Omental fat pad (tissue), 4 donors: Measurements from ENCODE around the gene CUX1. TPM values are rescaled to one million over a fixed set of nuclear protein-coding genes. Genes with fewer than 3 reads are reported as not detected.
"Not testable (repeated sequence)": the region's sequence is repeated elsewhere in the genome, so short reads cannot be mapped to it uniquely, and the experiment has no call there.

ENCODE experiments used
- ATAC-seq: fragments of 150-250 bp; one replicate; pipeline ENCODE4 v1.9.1; 2016; ENCODE audit warnings: mild to moderate bottlenecking, moderate library complexity; ENCODE audit not compliant: low FRiP score
- DNase-seq: peaks from one replicate; pipeline ENCODE4 v3.0.0-alpha.2; 2019; ENCODE audit warnings: low spot score
- CTCF ChIP-seq, 3 donors: fragments of 450-650 bp; IDR thresholded peaks; one replicate each; pipeline ENCODE4 v1.5.1; 2016 to 2017; ENCODE audit warnings: antibody characterized with exemption in 3 of 3, mild to moderate bottlenecking in 3 of 3, moderate library complexity in 2 of 3
- total RNA-seq, 4 donors: library from RNA; depleted of rRNA; stranded (reverse); fragments of >200 nt; gene quantifications; one replicate each; pipeline ENCODE4 v1.1.0, GENCODE V29; 2016

Gene CUX1
- total RNA-seq, 4 donors from 2014 or later = 67.6 to 141 (median 75.7) TPM

- no peak for TF ChIP-seq CTCF (IDR thresholded peaks at IDR 0.05)
- ATAC-seq (no peak), DNase-seq (no peak)
Observed at GRCh38 chr7:102018876-102019275, 201.4 kb downstream of the CUX1 start.

GRCh38 chr7:102019461-102019860 is 202.0 kb downstream of the CUX1 start:
- no peak for TF ChIP-seq CTCF (IDR thresholded peaks at IDR 0.05)
- DNase-seq = no peak
- ATAC-seq = no peak

- DNase-seq (no peak), ATAC-seq (no peak)
- TF ChIP-seq CTCF (IDR thresholded peaks at IDR 0.05) = no peak
Observed at GRCh38 chr7:102021841-102022618, 204.6 kb downstream of the CUX1 start.

- DNase-seq = no peak
- ATAC-seq = no peak
- no peak for TF ChIP-seq CTCF (IDR thresholded peaks at IDR 0.05)
Observed at GRCh38 chr7:102024005-102024768, 206.8 kb downstream of the CUX1 start.

GRCh38 chr7:102024769-102025391 is 207.5 kb downstream of the CUX1 start:
- ATAC-seq (peak; percentile 39), DNase-seq (no peak)
- TF ChIP-seq CTCF (IDR thresholded peaks at IDR 0.05) = no peak

GRCh38 chr7:102025777-102026176 is 208.4 kb downstream of the CUX1 start:
- ATAC-seq, DNase-seq: not testable (repeated sequence)

GRCh38 chr7:102028206-102028826 is 210.9 kb downstream of the CUX1 start:
- no peak for TF ChIP-seq CTCF (IDR thresholded peaks at IDR 0.05)
- ATAC-seq (no peak), DNase-seq (no peak)
